ENCODE results near the gene PEPD. TPM values are rescaled to one million over a fixed set of nuclear protein-coding genes. Genes with fewer than 3 reads are reported as not detected.

The PEPD gene
- total RNA-seq, 4 donors from 2014 or later = 79.8 to 122 (median 94.8) TPM

DNA sequence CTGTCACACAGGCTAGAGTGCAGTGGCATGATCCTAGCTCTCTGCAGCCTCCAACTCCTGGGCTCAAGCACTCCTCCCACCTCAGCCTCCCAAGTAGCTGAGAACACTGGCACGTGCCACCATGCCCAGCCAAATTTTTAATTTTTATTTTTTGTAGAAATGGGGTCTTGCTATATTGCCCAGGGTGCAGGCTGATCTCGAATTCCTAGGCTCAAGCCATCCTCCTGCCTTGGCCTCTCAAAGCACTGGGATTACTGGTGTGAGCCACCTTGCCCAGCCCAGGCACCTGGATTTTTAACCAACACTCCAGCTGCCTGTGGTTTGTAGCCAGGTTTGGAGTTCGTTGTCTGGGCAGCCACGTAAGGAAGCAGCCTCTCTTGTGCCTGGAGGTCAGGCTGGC, 9.3 kb upstream of the PEPD start:
- Histone ChIP-seq H3K4me1 (no peaks in the 10 kb centered on the region), H3K27me3 (peaks cover 0 to 34% of the 10 kb centered on the region in 2 donors), H3K27ac (no peak overlapping the region), H3K9me3 (no peaks in the 10 kb centered on the region), H3K36me3 (no peaks in the 10 kb centered on the region), H3K4me3 (no peak overlapping the region)
- DNase-seq (ENCODE audit: low spot score in 2 of 2) = no peak
- TF ChIP-seq POLR2A (IDR thresholded peaks at IDR 0.05) (no peak), EP300 (IDR thresholded peaks at IDR 0.05) (no peak)
- TF ChIP-seq, protein P1, sequence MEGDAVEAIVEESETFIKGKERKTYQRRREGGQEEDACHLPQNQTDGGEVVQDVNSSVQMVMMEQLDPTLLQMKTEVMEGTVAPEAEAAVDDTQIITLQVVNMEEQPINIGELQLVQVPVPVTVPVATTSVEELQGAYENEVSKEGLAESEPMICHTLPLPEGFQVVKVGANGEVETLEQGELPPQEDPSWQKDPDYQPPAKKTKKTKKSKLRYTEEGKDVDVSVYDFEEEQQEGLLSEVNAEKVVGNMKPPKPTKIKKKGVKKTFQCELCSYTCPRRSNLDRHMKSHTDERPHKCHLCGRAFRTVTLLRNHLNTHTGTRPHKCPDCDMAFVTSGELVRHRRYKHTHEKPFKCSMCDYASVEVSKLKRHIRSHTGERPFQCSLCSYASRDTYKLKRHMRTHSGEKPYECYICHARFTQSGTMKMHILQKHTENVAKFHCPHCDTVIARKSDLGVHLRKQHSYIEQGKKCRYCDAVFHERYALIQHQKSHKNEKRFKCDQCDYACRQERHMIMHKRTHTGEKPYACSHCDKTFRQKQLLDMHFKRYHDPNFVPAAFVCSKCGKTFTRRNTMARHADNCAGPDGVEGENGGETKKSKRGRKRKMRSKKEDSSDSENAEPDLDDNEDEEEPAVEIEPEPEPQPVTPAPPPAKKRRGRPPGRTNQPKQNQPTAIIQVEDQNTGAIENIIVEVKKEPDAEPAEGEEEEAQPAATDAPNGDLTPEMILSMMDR (IDR thresholded peaks at IDR 0.05) = no peak
- 65 to 67% methylated on average over 4 of the region's 4 CpGs for WGBS, 2 donors

DNA sequence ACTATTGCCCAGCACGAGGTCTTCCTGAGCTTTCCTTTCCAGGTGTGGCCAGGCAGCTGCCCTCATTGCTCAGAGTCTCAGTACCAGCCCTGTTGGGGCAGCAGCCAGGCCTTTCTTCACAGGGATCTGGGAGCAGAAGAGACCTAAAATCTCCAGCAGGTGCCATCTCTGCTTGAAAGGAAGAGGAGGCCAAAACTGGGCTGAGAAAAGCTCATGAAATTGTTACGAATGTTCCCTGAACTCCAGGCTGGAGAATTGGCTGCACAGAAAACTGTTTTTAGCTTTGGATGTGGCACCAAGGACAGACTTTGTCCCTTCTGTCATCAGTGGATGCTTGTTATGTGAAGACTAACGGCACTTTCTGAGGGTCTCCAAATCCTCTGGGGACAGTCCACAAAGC, 8.7 kb upstream of the PEPD start:
- no peak for DNase-seq (ENCODE audit: low spot score in 2 of 2)
- Histone ChIP-seq H3K36me3 (no peaks in the 10 kb centered on the region), H3K27me3 (peaks cover 0 to 34% of the 10 kb centered on the region in 2 donors), H3K9me3 (no peaks in the 10 kb centered on the region), H3K4me3 (no peak overlapping the region), H3K4me1 (no peaks in the 10 kb centered on the region), H3K27ac (no peak overlapping the region)
- WGBS, 2 donors = 45 to 57% methylated on average over 3 of the region's 3 CpGs
- TF ChIP-seq, protein P1 (IDR thresholded peaks at IDR 0.05) = no peak
- no peak for TF ChIP-seq EP300 (IDR thresholded peaks at IDR 0.05)
- no peak for TF ChIP-seq POLR2A (IDR thresholded peaks at IDR 0.05)

GRCh38 chr19:33529094-33529676, 7.6 kb upstream of the PEPD start:
- 66 to 67% methylated on average over 12 of the region's 12 CpGs for WGBS, 2 donors
- Histone ChIP-seq H3K4me3 (no peak overlapping the region), H3K36me3 (no peaks in the 10 kb centered on the region), H3K27me3 (peaks cover 0 to 34% of the 10 kb centered on the region in 2 donors), H3K9me3 (no peaks in the 10 kb centered on the region), H3K4me1 (no peaks in the 10 kb centered on the region), H3K27ac (no peak overlapping the region)
- TF ChIP-seq POLR2A (IDR thresholded peaks at IDR 0.05) (no peak), EP300 (IDR thresholded peaks at IDR 0.05) (no peak)
- TF ChIP-seq, protein P1 (IDR thresholded peaks at IDR 0.05) = no peak
- DNase-seq (ENCODE audit: low spot score in 2 of 2) = no peak

GRCh38 chr19:33528404-33528803, 6.8 kb upstream of the PEPD start:
- no peak for DNase-seq (ENCODE audit: low spot score in 2 of 2)
- no peaks in the 10 kb centered on the region for H3K36me3 ChIP-seq
- TF ChIP-seq EP300 (IDR thresholded peaks at IDR 0.05) (no peak), POLR2A (IDR thresholded peaks at IDR 0.05) (no peak)
- TF ChIP-seq, protein P1 (IDR thresholded peaks at IDR 0.05) = no peak
- H3K27ac ChIP-seq = no peak overlapping the region
- H3K27me3 ChIP-seq = peaks cover 0 to 34% of the 10 kb centered on the region in 2 donors
- 58 to 82% methylated on average over 2 of the region's 2 CpGs for WGBS, 2 donors
- no peak overlapping the region for H3K4me3 ChIP-seq
- H3K9me3 ChIP-seq = no peaks in the 10 kb centered on the region
- H3K4me1 ChIP-seq = no peaks in the 10 kb centered on the region

DNA sequence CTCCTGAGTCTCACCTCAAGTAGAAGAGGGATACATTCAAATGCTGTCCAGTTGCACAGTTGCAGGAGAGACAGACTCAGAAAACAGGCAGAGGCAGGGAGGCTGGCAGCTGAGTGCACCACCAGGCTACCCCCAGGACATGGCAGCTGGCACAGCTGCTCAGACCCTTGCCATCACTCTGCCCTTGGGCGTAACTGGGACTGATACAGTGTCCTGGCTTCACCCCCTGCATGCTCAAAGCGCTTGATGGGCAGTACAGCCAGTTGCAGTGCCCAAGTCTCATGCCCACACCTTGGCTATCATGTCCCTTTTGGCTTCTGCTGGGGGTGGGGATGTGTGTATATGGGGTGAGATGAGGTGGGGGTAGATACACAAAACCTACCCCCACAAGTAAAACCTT, 5.5 kb upstream of the PEPD start:
- WGBS, 2 donors = 90% methylated on average over 2 of the region's 2 CpGs

More for the DNA sequence above, 5.5 kb upstream of the PEPD start:
- Histone ChIP-seq H3K9me3 (no peaks in the 10 kb centered on the region), H3K27me3 (peaks cover 0 to 29% of the 10 kb centered on the region in 2 donors), H3K4me1 (peaks cover 0 to 7% (median 7%) of the 10 kb centered on the region in 4 donors), H3K27ac (no peak overlapping the region), H3K36me3 (no peaks in the 10 kb centered on the region), H3K4me3 (no peak overlapping the region)
- no peak for TF ChIP-seq POLR2A (IDR thresholded peaks at IDR 0.05)
- TF ChIP-seq, protein P1 (IDR thresholded peaks at IDR 0.05) = no peak
- TF ChIP-seq EP300 (IDR thresholded peaks at IDR 0.05) = no peak
- no peak for DNase-seq (ENCODE audit: low spot score in 2 of 2)

Data from tibial nerve (tissue), 4 donors.